NCI-H524 treated with DMSO at 0.1 percent for 48 hours (cell line): ENCODE results near the gene C20orf141.

ENCODE experiments used
- DNase-seq: peaks from one replicate; lab custom pipeline; 2025; lab: John Stamatoyannopoulos, UW

Gene C20orf141

DNA sequence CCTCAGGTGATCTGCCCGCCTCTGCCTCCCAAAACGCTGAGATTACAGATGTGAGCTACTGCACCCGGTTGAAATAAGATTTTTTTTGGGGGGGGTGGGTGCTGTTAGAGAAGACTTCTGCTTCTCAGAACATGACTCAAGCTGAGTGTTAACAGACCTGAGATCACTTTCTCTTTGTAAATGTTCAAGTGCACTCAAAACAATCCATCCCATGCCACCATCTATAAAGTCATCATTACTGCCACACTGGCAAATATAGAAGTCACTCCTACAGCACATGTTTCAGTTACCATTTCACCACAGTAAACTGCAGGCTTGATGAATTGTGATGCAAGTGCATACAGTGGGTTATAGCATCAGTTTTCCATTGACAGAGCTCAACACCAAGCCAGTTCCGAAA lies 34.7 kb downstream of the C20orf141 start:
- DNase-seq, result no peak

DNA sequence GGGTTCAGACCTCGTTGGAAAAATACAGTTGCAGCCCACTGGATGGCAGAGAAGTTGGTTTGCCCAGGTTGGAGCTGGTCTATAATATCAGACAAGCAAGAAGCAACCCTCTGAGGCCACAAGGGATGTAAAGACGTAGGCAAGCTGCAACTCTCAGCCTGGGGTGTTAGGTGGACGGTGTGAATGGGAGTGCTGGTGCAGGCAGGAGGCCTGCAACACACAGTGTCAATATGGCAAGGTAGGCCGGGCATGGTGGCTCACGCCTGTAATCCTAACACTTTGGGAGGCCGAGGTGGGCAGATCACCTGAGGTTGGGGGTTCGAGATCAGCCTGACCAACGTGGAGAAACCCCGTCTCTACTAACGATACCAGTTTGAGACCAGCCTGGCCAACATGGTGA lies 36.3 kb downstream of the C20orf141 start:
- no peak for DNase-seq

DNA sequence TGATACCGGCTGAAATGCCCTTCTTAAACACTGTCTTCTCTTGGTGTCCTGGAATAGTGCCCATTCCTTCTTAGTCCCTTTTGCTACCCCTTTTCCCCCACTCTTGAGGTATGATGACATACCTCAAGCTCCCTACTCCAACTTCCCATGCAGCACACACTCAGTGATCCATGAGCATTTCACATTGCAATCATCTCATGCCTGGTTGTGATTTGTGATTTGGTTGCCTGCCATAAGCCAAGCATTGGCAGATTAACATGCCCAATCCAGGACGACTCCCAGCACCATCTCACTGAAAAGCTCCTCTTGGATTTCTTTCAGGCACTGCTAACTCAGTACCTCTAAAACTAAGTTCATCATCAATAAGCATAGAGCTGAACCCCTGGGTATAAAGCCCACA lies 43.8 kb downstream of the C20orf141 start:
- no peak for DNase-seq

DNA sequence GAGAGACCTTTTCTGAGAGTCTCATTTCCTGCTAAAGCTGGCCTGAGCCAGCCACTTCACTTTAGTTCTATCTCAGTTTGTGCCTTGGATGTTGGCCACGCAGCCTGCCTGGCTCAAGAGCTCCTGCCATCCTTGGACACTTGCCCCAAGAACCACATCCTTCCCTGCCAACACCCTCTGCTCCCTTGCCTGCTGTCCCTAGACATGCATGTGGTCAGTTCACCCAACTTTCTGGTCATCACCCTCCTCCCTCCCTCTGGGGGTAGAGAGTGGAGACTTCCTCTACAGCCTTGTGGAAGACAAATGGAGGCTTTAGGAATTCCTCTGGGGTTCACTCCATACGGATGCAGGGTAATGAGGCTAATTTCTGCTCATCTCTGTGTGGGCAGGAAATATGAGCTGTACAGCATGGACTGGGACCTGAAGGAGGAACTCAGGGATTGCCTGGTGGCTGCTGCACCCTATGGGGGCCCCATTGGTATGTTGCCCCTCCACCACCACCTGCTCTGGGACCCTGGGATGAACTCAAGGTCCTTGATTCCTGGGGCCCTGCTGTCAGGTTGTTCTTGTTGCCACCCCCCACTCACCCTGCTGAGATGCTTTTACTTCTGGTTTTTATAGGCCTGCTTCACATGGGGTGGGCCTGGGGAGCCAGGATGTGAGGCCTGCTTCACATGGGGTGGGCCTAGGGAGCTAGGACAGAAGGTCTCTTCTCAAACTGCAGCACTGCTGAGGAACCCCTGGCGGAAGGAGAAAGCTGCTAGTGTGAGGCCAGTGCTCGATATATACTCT lies 44.7 kb downstream of the C20orf141 start:
- no peak for DNase-seq

DNA sequence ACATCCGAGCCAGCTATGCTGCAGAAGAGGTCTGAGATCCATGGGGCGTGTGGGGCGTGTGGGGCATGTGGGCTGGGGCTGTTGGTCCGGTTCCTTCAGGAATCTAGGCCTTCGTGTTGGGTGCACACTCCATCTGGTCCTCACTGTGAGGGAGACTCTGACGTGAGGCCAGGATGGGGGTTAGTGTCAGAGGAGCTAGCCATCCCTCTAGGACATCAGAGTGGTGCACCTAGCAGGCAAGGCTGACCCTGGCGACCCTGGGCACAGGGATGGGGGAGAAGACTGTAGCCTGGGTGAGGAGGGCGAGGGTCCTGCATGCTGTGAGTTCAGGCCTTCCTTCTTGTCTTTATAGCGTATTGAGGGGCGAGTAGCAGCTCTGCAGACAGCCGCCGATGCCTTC lies 49.8 kb downstream of the C20orf141 start:
- DNase-seq, result no peak

DNA sequence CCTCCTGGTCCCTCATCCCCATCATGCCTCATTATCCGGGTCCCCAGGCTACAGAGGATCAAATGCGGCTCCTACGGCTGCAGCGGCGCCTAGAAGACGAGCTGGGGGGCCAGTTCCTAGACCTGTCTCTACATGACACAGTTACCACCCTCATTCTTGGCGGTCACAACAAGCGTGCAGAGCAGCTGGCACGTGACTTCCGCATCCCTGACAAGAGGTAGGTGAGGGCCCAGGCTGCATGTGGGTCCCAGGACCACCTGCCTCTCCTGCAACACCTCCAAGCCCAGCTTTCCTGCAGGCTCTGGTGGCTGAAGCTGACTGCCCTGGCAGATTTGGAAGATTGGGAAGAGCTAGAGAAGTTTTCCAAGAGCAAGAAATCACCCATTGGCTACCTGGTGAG lies 50.3 kb downstream of the C20orf141 start:
- no peak for DNase-seq
